Heart left ventricle (tissue), 16 donors: ENCODE measurements around the gene DCAF15. TPM values are rescaled to one million over a fixed set of nuclear protein-coding genes. Genes with fewer than 3 reads are reported as not detected.

ENCODE experiments used
- ATAC-seq, 4 donors: fragments of 200-7000 bp; cut with Tn5 transposase; one replicate each; pipeline ENCODE4 v1.9.1; 2020 to 2022; ENCODE audit warnings: moderate library complexity in 4 of 4, mild to moderate bottlenecking in 3 of 4, moderate number of reproducible peaks in 1 of 4
- DNase-seq, 5 donors: peaks; one replicate each; pipeline ENCODE4 v3.0.0-alpha.2; 2020
- H3K27ac ChIP-seq, 12 donors: fragments of 200-600 bp; sonication (generic) in 4 of 12; one replicate each; pipeline versions ENCODE4 v1.5.0 to v1.8.0; 2016 to 2022; ENCODE audit warnings: mild to moderate bottlenecking in 2 of 12
- H3K27me3 ChIP-seq, 9 donors: fragments of 200-600 bp; sonication (generic) in 2 of 9; one replicate each; pipeline versions ENCODE4 v1.5.1 to v1.8.0; 2016 to 2022; ENCODE audit warnings: mild to moderate bottlenecking in 3 of 9
- H3K36me3 ChIP-seq, 9 donors: fragments of 200-600 bp; sonication (generic) in 2 of 9; one replicate each; pipeline versions ENCODE4 v1.5.0 to v1.8.0; 2018 to 2022; ENCODE audit warnings: mild to moderate bottlenecking in 2 of 9
- H3K4me1 ChIP-seq, 12 donors: fragments of 200-600 bp; sonication (generic) in 4 of 12; one replicate each; pipeline versions ENCODE4 v1.5.0 to v1.8.0; 2016 to 2022; ENCODE audit warnings: mild to moderate bottlenecking in 3 of 12
- H3K4me3 ChIP-seq, 12 donors: fragments of 200-600 bp; sonication (generic) in 4 of 12; one replicate each; pipeline versions ENCODE4 v1.5.0 to v1.8.0; 2017 to 2022; ENCODE audit warnings: mild to moderate bottlenecking in 9 of 12, moderate library complexity in 4 of 12
- H3K9me3 ChIP-seq, 12 donors: fragments of 200-600 bp; sonication (generic) in 4 of 12; one replicate each; pipeline versions ENCODE4 v1.5.0 to v1.8.0; 2016 to 2022; ENCODE audit warnings: mild to moderate bottlenecking in 1 of 12
- CTCF ChIP-seq, 12 donors: fragments of 200-600 bp; sonication (generic) in 4 of 12; IDR thresholded peaks; one replicate each; pipeline versions ENCODE4 v1.5.0 to v1.8.0; 2018 to 2022; ENCODE audit warnings: antibody characterized with exemption in 12 of 12, mild to moderate bottlenecking in 5 of 12
- POLR2A ChIP-seq, 2 donors: fragments of 450-650 bp; IDR thresholded peaks; one replicate each; pipeline ENCODE4 v1.6.1; 2017; ENCODE audit warnings: antibody characterized with exemption in 2 of 2, mild to moderate bottlenecking in 2 of 2, moderate library complexity in 2 of 2
- WGBS, 4 donors: extraction: QIAGEN DNeasy Blood & Tissue Kit in 2 of 4; methylation state at CpG; one replicate each; pipeline versions ENCODE4 v1.1.5 to v1.1.7; 2013 to 2018; 5-methylcytosine and 5-hydroxymethylcytosine counted together
- intact Hi-C, 10 donors: fragments of 100-400 bp; cut with DNase I; formaldehyde crosslinking; loops; one replicate each; pipeline versions ENCODE4 v1.11.1 to v1.14.2; 2022
- polyA plus RNA-seq, 2 donors: library from polyadenylated mRNA; stranded (reverse); fragments of 200-250 nt; gene quantifications; one replicate each; pipeline ENCODE4 v1.2.3, GENCODE V29; 2013
- total RNA-seq, 9 donors: library from RNA; depleted of rRNA in 2 of 9; stranded (reverse); fragments of >200 nt in 2 of 9; fragmentation: NEBNext Ultra II Directional in 3 of 9; extraction: Animal tissue kit (Norgen Biotek cat#: 25700) in 3 of 9; gene quantifications; one replicate each; pipeline versions ENCODE4 v1.1.0 to v1.2.4, GENCODE V29; 2016 to 2023
- donor health status: ischemic (EF 13 %, LVEDD 7.1; RV severe dilation, severe dysfunction).
- donor health status: healthy with polysubstance abuse.
- donor health status: DM: no; HTN: yes; CAD: no.
- donor health status: DM: no; HTN: no; CAD: no.
- donor health status: ischemic (EF 25% LVEDD 6.9; RV normal size, moderate dysfunction).
- donor health status: ischemic (EF 25% LVEDD 5.7; RV mildly dilated, moderate dysfunction).
- donor health status: healthy.
- donor health status: DM: yes; HTN: yes; CAD: no.
- donor health status: ischemic (EF 35%, LVEDD 5.7; RV mildly dilated, moderate dysfunction).
- donor health status: nonischemic (EF 11% LVEDD 7.7; RV severe dilation, severe dysfunction).
- donor health status: DM: yes; HTN: yes; CAD: no.
- donor health status: PGD.
- donor health status: ischemic (EF 29% LVEDD 5.4; RV normal size, mild dysfunction).
- donor health status: nonischemic (EF 23%, LVEDD 6.1; RV moderate dilation, normal function).

DCAF15 gene
- total and polyA plus RNA-seq, 11 donors = 8.4 to 25.8 (median 18.1) TPM

GRCh38 chr19:13977803-13978202, 25.5 kb downstream of the DCAF15 start:
- Histone ChIP-seq H3K36me3 (peaks cover 0 to 36% (median 20%) of the 10 kb centered on the region in 9 donors), H3K9me3 (no peaks in the 10 kb centered on the region), H3K27ac (peak overlapping the region in 11 of 12 donors; percentile 69 to 89 (median 78)), H3K4me3 (peak overlapping the region in 3 of 12 donors; percentile 58 to 69 (median 62)), H3K4me1 (peaks cover 0 to 41% (median 18%) of the 10 kb centered on the region in 12 donors), H3K27me3 (no peaks in the 10 kb centered on the region)
- intact Hi-C loops = no loop called here
- DNase-seq = no peak
- TF ChIP-seq POLR2A (IDR thresholded peaks at IDR 0.05) = no peak
- TF ChIP-seq CTCF (IDR thresholded peaks at IDR 0.05) = no peak
- ATAC-seq = peak in 1 of 4 donors; percentile 1
- WGBS, 4 donors = 80 to 96% (median 93%) methylated on average over 3 to 12 of the region's 12 CpGs

GRCh38 chr19:13978351-13979243, 26.3 kb downstream of the DCAF15 start:
- peak overlapping the region; percentile 59 to 89 (median 78) for H3K27ac ChIP-seq
- H3K4me3 ChIP-seq = peak overlapping the region; percentile 23 to 69 (median 58)
- peak; percentile 65 to 89 (median 87) for ATAC-seq
- H3K27me3 ChIP-seq = no peaks in the 10 kb centered on the region
- peaks cover 0 to 41% (median 18%) of the 10 kb centered on the region in 12 donors for H3K4me1 ChIP-seq
- peaks cover 0 to 36% (median 12%) of the 10 kb centered on the region in 9 donors for H3K36me3 ChIP-seq
- TF ChIP-seq CTCF (IDR thresholded peaks at IDR 0.05) = no peak
- peak in 1 of 2 donors; percentile 38 for TF ChIP-seq POLR2A (IDR thresholded peaks at IDR 0.05)
- H3K9me3 ChIP-seq = no peaks in the 10 kb centered on the region
- DNase-seq = peak; percentile 86 to 94 (median 91)
- 7 to 26% (median 12%) methylated on average over 3 to 74 of the region's 74 CpGs for WGBS, 4 donors
- intact Hi-C loops = no loop called here

GRCh38 chr19:13979244-13979615, 26.9 kb downstream of the DCAF15 start:
- no peaks in the 10 kb centered on the region for H3K9me3 ChIP-seq
- peaks cover 0 to 31% (median 7%) of the 10 kb centered on the region in 9 donors for H3K36me3 ChIP-seq
- peak overlapping the region; percentile 23 to 69 (median 58) for H3K4me3 ChIP-seq
- intact Hi-C loops = no loop called here
- ATAC-seq (peak in 2 of 4 donors; percentile 0 to 4), DNase-seq (no peak)
- H3K4me1 ChIP-seq = peaks cover 0 to 41% (median 18%) of the 10 kb centered on the region in 12 donors
- no peak for TF ChIP-seq CTCF (IDR thresholded peaks at IDR 0.05)
- no peak for TF ChIP-seq POLR2A (IDR thresholded peaks at IDR 0.05)
- no peaks in the 10 kb centered on the region for H3K27me3 ChIP-seq
- 15 to 50% (median 21%) methylated on average over 2 to 12 of the region's 12 CpGs for WGBS, 4 donors
- H3K27ac ChIP-seq = peak overlapping the region in 11 of 12 donors; percentile 69 to 89 (median 78)

GRCh38 chr19:13979686-13980085, 27.4 kb downstream of the DCAF15 start:
- no peak for TF ChIP-seq POLR2A (IDR thresholded peaks at IDR 0.05)
- no peak for TF ChIP-seq CTCF (IDR thresholded peaks at IDR 0.05)
- Histone ChIP-seq H3K27me3 (no peaks in the 10 kb centered on the region), H3K9me3 (no peaks in the 10 kb centered on the region), H3K4me3 (peak overlapping the region in 2 of 12 donors; percentile 58 to 61), H3K4me1 (peaks cover 0 to 41% (median 18%) of the 10 kb centered on the region in 12 donors), H3K27ac (peak overlapping the region in 2 of 12 donors; percentile 84 to 89), H3K36me3 (peaks cover 0 to 26% (median 7%) of the 10 kb centered on the region in 9 donors)
- WGBS, 4 donors = 81 to 93% (median 88%) methylated on average over 8 to 12 of the region's 12 CpGs
- ATAC-seq (no peak), DNase-seq (no peak)
- intact Hi-C loops = no loop called here
